NCI-H1930 (cell line): ENCODE data around the gene RALBP1.
"Not testable (repeated sequence)": the region's sequence is repeated elsewhere in the genome, so short reads cannot be mapped to it uniquely, and the experiment has no call there.

Experiments used
- DNase-seq, 2 experiments: peaks; one replicate each; lab custom pipeline; 2025; lab: John Stamatoyannopoulos, UW

Gene RALBP1

GRCh38 chr18:9474983-9475642, at the start of gene RALBP1:
Gene RALBP1 (plus strand): TSS chr18:9475513. CDS start chr18:9513046, 37,533 bp downstream.
- peak; percentile 93 to 95 for DNase-seq

- no peak for DNase-seq
Observed at GRCh38 chr18:9426753-9427152, 48.6 kb upstream of the RALBP1 start.

- DNase-seq, result no peak
Observed at GRCh38 chr18:9428301-9428706, 47.0 kb upstream of the RALBP1 start.

DNA sequence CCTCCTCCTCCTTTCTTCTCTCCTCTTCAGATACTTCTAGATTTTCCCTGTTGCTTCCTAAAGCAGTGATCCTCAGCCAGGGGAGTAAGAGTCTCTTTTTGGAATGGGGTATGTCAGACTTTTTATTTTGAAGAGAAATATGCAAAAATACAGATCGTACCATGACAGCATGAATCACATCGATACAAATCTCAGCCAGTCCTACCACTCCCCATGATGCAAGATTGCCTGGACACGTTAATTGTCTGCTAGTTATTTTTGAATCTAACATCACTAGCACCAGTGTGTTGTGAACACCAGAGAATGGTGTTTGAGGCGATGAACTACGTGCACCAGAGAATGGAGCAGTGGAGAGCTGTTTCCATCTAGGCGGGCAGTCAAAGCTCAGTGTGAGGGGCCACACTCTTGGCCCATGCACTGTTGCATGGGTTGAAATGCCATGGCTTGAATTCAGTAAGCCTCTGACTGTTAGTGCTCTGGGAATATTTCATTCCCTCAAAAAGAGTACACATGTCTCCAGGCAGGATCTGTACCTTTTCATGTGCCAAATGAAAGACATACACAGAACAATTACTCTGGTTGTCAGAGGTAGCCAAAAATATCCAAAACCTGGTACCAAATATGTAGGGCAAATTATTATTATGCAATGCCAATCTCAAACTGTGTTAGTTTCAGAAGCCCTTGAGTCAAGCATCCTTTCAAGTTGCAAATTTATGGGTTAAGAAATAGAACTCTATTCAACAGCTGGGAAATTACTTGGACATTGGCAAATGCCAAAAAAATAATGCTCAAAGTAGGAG, 46.3 kb upstream of the RALBP1 start:
- no peak for DNase-seq

GRCh38 chr18:9429662-9429993, 45.7 kb upstream of the RALBP1 start:
- no peak for DNase-seq

DNA sequence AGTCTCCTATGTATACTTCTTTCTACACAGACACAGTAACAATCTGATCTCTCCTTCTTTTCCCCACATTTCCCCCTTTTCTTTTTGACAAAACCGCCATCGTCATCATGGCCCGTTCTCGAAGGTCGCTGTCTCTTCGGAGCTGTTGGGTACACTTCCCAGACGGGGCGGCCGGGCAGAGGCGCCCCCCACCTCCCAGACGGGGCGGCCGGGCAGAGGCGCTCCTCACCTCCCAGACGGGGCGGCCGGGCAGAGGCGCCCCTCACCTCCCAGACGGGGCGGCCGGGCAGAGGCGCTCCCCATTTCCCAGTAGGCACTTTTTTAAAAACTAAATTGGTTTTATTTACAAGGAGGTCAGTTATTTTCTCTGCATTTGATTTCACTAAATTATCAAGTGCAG, 45.0 kb upstream of the RALBP1 start:
- not testable (repeated sequence) for DNase-seq

DNA sequence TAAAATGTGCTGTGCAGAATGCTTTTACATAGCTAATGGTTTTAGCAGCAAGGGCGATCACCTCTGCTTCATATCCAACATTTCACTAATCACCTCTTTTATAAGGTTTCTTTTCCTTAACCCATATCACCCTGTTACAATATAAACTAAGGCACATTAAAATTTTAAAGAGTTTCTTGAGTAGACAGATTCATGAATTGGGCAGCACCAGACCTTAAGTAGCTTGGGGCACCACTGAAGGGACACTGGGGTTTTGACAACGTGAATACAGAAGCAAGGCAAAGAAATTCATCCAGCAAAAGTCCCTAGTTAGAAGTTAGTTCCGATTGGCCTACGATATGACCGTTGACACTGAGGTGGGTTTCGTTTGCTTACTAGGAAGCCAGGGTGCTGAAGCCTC, 44.0 kb upstream of the RALBP1 start:
- DNase-seq, result no peak

- not testable (repeated sequence) for DNase-seq
Observed at GRCh38 chr18:9433122-9433521, 42.2 kb upstream of the RALBP1 start.

DNA sequence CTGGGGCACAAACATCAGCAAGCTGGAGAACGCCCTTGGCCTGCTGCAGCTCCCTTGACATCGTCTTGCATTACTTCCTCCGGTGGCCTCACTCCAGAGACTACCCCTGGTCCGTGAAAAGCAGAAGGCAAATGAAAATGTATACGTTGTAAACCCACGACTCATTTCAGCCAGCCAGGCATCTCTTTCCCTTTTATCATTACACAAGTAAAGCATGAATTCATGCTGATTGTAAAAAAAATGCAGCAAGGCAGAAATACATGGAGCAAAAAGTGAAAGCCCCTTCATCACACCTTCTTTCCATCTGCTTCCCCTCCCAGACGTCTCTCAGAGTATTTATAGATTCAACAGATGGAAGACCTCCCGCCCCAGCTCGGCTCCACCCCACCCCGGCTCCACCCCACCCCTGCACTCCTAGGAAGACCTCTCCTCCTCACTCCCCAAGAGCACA, 41.6 kb upstream of the RALBP1 start:
- DNase-seq, result no peak

GRCh38 chr18:9434122-9434701, 41.1 kb upstream of the RALBP1 start:
- no peak for DNase-seq

- no peak for DNase-seq
Observed at GRCh38 chr18:9435041-9435440, 40.3 kb upstream of the RALBP1 start.

DNA sequence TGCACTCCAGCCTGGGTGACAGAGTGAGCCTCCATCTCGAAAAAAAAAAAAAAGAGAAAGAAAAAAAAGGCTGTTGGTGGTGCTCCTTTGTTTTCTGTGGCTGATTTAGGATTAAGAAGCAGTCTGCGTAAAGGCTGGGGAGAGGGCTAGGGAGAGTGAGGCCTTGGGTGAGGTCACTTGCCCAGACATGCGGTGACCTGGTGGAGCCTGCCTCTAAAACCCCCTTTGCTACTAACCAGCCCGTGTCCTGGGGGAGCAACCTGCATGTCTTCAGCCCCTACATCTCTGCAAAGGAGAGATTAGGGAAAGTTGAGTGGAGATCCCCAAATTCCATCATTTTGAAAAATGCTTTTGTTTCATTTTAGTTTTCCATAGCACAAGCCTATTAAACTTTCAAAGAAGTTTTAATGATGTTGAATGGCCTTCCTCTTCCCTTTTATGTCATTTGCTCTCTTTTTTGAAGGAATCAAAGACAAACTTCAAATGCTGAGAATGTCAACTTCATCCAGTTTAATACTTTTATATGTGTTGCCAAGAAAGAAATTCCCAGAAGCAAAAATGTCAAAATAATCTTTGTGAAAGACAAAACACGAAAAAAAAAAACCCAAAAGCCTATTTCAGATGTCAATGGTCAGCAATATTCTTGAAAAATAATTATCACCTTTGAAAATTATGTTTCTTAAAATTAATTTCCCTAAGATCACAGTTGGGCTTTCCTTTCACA, 38.9 kb upstream of the RALBP1 start:
- no peak for DNase-seq

DNA sequence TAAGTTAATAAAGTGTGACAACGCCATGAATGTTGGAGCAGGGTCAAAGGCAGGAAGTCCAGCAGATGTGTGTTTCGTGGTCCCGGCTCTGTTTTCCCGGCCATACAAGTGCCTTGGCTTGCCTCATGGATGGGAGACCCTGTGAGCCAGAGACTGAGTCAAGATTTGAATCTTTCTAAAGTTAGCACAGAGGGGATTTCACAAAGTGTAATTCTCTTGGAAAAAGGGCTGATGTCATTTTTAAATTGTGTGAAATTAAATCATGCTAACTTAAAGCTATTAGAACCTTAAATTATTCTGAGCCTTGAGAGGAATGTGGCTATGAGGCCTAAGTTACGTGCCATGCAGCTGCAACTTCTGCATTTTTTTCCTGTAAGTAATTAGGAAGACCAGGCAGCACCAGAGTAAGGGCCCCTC, 38.3 kb upstream of the RALBP1 start:
- DNase-seq, result no peak

DNA sequence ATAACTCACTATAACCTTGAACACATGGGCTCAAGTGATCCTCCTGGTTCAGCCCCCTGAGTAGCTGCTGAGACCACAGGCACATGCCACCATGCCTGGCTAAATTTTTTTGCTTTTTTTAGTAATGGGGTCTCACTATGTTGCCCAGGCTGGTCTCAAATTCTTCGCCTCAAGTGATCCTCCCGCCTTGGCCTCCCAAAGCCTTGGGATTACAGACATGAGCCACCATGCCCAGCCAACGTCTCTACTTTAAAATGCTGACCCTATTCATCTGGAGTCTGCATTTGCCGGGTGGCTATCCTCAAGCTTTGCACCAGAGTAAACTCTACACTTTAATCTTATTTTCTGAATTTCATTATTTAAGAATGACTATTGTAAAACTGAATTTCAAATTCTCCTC, 37.6 kb upstream of the RALBP1 start:
- DNase-seq, result no peak

- DNase-seq, result no peak
Observed at GRCh38 chr18:9441061-9441460, 34.3 kb upstream of the RALBP1 start.

DNA sequence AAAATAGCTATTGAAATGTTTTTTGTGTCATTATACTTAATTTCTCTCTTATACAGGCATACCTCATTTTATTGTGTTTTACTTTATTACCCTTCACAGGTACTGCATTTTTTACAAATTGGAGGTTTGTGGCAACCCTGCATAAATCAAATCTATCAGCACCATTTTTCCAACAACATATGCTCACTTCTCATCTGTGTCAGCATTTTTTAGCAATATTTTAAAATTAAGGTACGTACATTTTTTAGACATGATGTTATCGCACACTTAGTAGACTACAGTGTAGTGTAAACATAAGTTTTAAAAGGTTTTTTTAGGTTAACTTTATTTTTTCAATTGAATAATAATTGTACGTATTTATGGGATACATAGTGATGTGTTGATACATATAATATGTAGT, 30.8 kb upstream of the RALBP1 start:
- no peak for DNase-seq

DNA sequence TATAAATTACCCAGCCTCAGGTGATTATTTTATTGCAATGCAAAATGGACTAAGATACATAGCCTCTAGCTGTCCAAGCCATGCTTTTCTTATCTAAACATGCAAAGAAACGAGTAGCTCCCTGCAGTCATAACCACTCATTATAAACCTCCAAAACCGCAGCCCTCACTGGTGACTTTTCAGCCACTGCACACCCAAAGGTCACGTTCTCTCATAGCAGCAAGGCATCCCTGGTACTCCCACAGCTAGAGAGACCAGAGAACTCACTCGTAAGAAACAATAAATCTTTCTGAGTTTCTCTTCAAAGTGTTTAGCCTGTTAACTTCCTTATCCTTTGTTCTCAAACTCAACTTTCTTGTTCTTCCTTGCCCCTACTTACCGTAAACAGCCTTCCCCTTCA, 28.5 kb upstream of the RALBP1 start:
- no peak for DNase-seq

DNA sequence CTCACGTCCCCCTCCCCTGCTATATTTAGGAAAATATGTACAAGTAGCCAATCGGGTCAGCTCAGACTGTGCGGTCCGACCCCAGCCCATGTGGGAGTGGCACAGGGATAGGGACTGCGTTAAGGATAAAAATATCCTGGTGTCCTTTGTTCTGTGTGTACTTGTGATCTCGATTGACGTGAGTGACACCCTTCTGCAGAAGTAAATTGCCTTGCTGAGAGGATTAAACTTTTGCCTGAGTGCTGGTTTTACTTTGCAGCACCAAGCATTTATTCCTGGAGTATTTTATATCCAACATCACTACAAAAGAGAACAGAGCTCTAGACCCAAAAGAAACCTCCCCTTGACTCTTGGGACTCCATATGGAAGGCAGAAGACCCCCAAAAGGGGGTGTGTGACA, 28.0 kb upstream of the RALBP1 start:
- DNase-seq, result no peak

GRCh38 chr18:9449600-9450414, 25.5 kb upstream of the RALBP1 start:
- DNase-seq, result no peak

DNA sequence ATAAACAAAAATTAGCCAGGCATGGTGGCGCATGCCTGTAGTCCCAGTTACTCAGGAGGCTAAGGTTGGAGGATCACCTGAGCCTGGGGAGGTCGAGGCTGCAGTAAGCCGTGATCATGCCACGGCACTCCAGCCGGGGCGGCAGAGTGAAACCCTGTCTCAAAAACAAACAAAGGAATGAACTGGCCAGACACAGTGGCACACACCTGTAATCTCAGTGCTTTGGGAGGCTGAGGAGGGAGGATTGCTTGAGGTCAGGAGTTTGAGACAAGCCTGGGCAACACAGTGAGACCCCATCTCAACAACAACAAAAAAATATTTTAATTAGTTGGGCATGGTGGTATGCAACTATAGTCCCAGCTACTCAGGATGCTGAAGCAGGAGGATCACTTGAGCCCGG, 24.4 kb upstream of the RALBP1 start:
- not testable (repeated sequence) for DNase-seq

DNA sequence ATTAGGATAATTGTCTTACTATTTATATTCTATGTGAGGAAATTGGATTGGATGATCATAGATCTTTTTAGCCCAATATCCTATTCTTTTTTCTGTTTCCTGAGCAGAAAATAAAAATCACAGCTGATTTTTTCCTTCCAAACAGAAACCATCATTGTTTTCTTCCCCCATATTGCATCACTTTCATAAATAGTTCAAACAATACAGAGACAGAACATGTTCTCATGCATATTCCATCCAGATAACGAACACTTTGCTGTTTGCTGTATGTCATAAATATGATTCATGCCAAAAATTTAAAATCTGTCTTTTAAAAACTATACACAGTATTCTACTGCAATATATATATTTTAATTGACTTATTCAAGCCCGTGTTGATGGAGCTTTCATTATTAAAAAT, 22.0 kb upstream of the RALBP1 start:
- DNase-seq, result no peak
